IPS-NIHi7 (cell line): ENCODE data around the gene AURKB.
"Not testable (repeated sequence)": the region's sequence is repeated elsewhere in the genome, so short reads cannot be mapped to it uniquely, and the experiment has no call there.

Experiments
- DNase-seq: peaks from one replicate; pipeline ENCODE4 v3.0.0; 2012; ENCODE audit warnings: mixed read lengths; ENCODE audit errors: extremely low spot score

The AURKB gene

GRCh38 chr17:8189041-8189710 is 21.2 kb downstream of the AURKB start:
- no peak for DNase-seq

GRCh38 chr17:8188263-8188839 is 22.0 kb downstream of the AURKB start:
- DNase-seq, result no peak

DNA sequence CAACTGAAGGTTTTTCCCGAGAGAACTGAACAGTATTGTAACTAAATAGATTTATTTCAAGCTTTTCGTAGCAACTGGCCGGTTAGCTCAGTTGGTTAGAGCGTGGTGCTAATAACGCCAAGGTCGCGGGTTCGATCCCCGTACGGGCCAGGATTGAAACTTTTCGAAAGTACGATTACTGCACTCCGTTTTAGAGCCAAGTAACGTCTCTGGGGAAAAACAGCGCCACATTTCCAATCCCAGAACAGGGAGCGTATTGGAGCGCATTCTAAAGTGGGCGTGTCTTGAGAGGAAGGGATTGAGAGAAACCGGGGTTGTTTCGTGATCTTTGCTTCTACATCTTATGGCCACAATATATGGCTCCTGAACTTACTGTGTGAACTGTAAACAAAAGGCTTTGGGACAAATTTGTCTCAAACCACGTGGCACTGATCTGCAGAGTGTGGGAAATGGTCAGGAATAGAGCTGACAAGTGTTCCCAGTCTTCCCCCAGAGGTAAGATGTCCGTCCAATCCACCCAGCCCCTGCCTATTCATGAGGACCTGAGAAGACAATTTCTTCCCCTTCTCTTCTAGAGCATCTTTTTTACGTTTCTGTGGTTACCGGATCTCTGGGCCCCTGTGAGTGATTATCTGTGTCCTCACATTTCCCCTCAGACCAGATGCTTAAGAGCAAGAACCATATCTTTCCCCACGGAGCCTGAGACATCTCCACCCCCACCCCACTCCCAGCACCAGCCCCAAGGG is 22.7 kb downstream of the AURKB start:
- DNase-seq, result peak; percentile 54

DNA sequence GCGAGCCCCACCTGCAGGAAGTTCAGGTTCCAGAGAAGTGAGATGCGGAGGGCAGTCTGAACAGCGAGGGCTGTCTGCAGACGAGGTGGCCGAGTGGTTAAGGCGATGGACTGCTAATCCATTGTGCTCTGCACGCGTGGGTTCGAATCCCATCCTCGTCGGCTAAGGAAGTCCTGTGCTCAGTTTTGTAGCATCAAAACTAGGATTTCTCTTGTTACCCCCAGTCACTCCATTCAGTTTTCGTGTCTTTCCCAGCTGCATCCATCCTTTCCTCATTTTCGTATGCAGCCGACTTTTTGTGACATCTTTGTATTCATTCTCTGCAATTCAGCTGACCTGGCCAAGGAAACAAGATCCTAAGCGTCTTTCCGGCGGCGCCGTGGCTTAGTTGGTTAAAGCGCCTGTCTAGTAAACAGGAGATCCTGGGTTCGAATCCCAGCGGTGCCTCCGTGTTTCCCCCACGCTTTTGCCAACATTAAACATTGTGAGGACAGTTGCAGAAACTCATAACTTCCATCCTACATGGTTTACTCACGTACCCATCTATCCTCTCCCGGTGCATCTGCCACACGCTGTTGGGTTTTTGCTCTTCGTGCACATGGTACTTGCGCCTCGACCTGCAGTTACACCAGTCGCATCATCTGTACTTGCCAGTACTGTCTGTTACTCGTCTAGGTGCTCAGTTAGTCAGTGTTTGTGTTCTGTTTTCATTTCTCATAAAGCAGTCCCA is 23.4 kb downstream of the AURKB start:
- peak; percentile 60 for DNase-seq

GRCh38 chr17:8186446-8186786 is 24.0 kb downstream of the AURKB start:
- no peak for DNase-seq

- DNase-seq, result peak; percentile 56
These were observed 24.6 kb downstream of the AURKB start for GRCh38 chr17:8185582-8186445.

GRCh38 chr17:8176998-8177731 is 33.2 kb downstream of the AURKB start:
- no peak for DNase-seq

DNA sequence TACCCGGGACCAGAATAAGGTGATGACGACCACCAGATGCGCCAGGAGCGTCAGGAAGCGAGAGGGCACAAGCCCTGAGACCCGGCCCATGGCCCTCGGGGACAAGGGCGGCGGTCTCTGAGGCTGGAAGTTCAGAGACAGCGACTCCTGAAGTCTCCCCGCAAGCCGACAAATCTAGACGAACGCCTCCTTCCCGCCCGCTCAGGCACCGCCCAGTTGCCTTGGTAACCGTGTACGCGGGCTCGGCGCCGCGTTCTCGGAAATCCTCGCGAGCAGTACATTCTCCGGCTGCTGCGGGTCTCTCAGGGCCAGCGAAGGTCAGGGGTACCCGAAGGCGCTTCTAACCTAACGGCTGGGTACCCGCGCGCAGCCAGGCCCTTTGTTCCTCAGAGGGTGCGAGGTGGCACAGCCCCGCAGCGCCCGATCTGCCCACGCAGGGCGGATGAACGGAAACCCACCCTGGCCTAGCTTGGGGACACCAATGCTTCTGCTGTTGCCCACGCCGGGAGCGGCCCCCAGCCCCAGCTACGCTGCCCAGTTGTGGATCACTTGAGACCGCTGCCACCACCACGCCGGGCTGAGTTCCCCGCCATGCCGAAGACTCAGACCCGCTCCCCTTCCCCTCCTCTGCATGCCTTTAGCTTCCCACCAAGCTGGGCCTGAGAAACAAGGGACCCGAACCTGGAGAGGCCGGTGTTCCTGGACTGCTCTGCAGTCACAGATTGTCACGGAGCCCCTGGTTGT is 34.0 kb downstream of the AURKB start, which contains the start of gene TMEM107:
Gene TMEM107, minus strand, starts transcription at position 184 of the 744 bp plus-strand sequence. Its CDS starts 94 bp downstream, at position 90.
- DNase-seq, result peak; percentile 78

GRCh38 chr17:8175795-8176196 is 34.6 kb downstream of the AURKB start:
- no peak for DNase-seq

DNA sequence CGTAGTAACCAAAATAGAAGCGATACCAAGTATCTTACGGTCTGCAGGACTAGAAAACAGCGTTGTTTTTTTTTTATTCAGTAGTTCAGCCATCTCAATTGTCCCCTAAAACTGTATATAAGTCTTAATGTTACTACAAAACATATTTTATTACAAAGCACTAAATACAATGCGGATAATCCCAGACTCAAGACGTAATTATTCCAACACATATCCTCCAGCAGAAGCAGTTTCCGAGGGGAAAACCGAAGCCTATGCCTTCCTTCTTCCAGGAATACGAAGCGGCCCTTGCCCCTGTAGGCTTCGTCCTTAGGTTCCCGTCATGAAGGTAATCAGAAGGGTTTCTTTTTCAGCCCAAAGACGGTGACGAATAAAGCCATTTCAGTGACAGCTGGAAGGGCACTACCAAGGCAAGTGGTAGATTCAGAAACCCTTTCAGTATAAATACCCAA is 36.5 kb downstream of the AURKB start:
- DNase-seq, result no peak

GRCh38 chr17:8173056-8173870 is 37.1 kb downstream of the AURKB start:
- no peak for DNase-seq

GRCh38 chr17:8170186-8170585 is 40.2 kb downstream of the AURKB start:
- DNase-seq, result not testable (repeated sequence)

GRCh38 chr17:8167526-8167925 is 42.8 kb downstream of the AURKB start:
- DNase-seq, result no peak

GRCh38 chr17:8166731-8167130 is 43.6 kb downstream of the AURKB start:
- DNase-seq, result no peak

GRCh38 chr17:8164815-8165131 is 45.6 kb downstream of the AURKB start:
- DNase-seq, result no peak

DNA sequence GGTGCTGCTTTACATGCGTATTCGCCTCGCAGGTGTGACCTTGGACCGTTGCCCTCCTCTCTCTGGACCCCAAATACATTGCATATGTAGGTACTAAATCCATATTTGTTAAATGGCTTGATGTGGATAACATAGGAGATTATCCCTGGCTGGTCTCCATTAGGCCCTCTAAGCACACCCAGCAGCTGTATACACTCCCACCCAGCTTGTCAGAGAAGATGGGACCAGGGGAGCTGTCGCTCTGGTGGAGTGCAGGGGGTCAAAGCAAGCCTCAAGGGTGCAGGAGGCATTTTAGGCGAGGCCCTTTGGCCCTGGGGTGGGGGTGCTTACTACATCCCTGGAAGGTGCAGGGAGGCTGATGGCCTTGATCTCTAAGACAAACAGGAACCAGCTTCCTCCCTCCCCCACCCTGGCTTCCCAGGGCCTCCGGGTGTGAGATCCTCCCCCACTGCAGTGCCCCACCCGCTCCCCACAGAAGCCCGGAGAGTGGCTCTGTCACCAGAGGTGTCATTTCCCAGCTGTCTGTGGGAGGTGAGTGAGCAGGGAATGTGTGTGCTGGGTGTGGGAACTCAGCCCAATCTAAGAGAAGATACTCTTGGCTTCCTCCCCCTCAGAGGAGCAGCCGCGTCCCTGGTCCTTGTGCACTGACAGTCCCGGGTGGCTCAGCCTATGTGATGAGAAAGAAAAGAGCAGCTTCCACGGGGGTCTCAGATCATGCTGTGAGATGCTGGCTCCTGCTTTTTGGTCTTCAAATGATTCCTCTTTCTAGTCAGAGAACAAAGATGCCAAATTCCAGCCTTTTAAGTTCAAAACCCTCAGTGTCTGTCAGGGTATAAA is 46.2 kb downstream of the AURKB start:
- DNase-seq, result peak; percentile 31

DNA sequence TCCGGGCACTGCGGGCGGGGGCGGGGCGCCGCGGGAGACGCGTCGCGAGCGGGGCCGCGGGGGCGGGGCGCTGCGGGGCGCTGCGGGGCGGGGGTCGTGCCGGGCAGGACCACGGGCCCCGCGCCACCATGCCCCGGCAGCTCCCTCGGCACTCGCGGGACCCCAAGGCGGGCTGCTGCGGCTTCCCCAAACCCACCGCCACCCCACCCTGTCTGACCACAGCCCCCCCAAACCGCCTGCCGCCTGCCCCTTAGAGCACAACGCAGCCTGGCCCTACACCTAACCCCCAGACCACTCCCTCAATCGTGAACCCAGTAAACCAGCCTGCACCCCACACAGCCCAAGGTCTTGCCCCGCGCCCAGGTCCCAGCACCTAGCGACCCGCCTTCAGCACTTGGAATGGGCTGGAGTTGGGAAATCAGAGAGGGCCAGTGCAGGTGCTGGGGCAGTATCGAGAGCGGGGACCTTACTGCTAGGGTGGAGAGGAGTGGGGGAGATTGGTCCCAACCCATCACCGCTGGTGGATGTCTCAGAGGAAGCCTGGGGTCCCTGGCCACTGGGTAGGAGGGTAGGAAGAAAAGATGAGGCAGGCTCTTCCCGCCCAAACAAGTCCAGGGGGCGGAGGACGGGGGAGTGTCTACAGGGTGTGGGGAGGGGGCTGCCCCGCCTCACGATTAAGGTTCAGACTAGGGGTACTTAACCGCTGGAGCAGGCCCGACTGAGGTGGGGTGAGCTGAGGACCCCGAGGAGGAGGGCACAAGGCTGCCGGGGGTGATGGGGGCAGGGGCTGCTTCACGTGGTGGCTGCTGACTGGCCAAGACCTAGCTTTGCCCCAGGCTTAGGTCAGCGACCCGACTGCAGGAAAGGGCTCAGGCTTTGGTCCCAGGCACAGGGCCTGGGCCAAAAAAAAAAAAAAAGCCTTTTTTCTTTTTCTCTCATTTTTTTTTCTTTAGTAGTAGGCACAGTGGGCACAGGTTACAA is 47.1 kb downstream of the AURKB start:
- peak; percentile 63 for DNase-seq
